Testis (tissue), 2 donors: Measurements from ENCODE around the gene RNF217.

Experiments used
- CTCF ChIP-seq, 3 experiments: fragments of 450-650 bp in 2 of 3; fragments of 200-600 bp in 1 of 3; sonication (generic) in 1 of 3; IDR thresholded peaks; one replicate each; pipeline ENCODE4 v1.5.1; 2016 to 2019; ENCODE audit warnings: antibody characterized with exemption in 3 of 3, mild to moderate bottlenecking in 2 of 3, moderate library complexity in 1 of 3
- POLR2A ChIP-seq: fragments of 450-650 bp; IDR thresholded peaks from one replicate; pipeline ENCODE4 v1.6.1; 2017; ENCODE audit warnings: antibody characterized with exemption, mild to moderate bottlenecking, moderate library complexity

- TF ChIP-seq POLR2A (no peak), CTCF (IDR thresholded peaks at IDR 0.05) (no peak)
Measured at GRCh38 chr6:125037827-125038226, 75.6 kb downstream of the RNF217 start.
